SHP77 treated with DMSO at 0.1 percent for 48 hours (cell line): ENCODE results near the gene LAMA4.
"Not testable (repeated sequence)": the region's sequence is repeated elsewhere in the genome, so short reads cannot be mapped to it uniquely, and the experiment has no call there.

Experiments used
- DNase-seq: peaks from one replicate; lab custom pipeline; 2025; lab: John Stamatoyannopoulos, UW

Gene LAMA4

GRCh38 chr6:112215488-112216284, 38.7 kb downstream of the LAMA4 start:
- DNase-seq: no peak

GRCh38 chr6:112214739-112215269, 39.6 kb downstream of the LAMA4 start:
- DNase-seq: peak; percentile 78

GRCh38 chr6:112210852-112211251, 43.5 kb downstream of the LAMA4 start:
- DNase-seq: no peak

- DNase-seq: no peak
These were observed 45.2 kb downstream of the LAMA4 start for GRCh38 chr6:112209131-112209530.

- DNase-seq: no peak
These were observed 46.6 kb downstream of the LAMA4 start for GRCh38 chr6:112207776-112208175.

GRCh38 chr6:112207131-112207530, 47.2 kb downstream of the LAMA4 start:
- no peak for DNase-seq

GRCh38 chr6:112206110-112206458, 48.3 kb downstream of the LAMA4 start:
- DNase-seq: no peak

GRCh38 chr6:112205427-112206109, 48.8 kb downstream of the LAMA4 start:
- DNase-seq: no peak

- no peak for DNase-seq
These were observed 50.0 kb downstream of the LAMA4 start for GRCh38 chr6:112204350-112204706.

- no peak for DNase-seq
These were observed 50.6 kb downstream of the LAMA4 start for GRCh38 chr6:112203577-112204349.

GRCh38 chr6:112202639-112203341, 51.6 kb downstream of the LAMA4 start:
- no peak for DNase-seq

- DNase-seq: not testable (repeated sequence)
These were observed 54.0 kb downstream of the LAMA4 start for GRCh38 chr6:112200185-112200914.

- DNase-seq: no peak
These were observed 55.4 kb downstream of the LAMA4 start for GRCh38 chr6:112199001-112199403.

GRCh38 chr6:112198582-112198981, 55.8 kb downstream of the LAMA4 start:
- DNase-seq: no peak

GRCh38 chr6:112197636-112198035, 56.7 kb downstream of the LAMA4 start:
- no peak for DNase-seq

GRCh38 chr6:112196306-112196705, 58.1 kb downstream of the LAMA4 start:
- DNase-seq: no peak

- no peak for DNase-seq
These were observed 59.2 kb downstream of the LAMA4 start for GRCh38 chr6:112195166-112195565.

- DNase-seq: no peak
These were observed 59.9 kb downstream of the LAMA4 start for GRCh38 chr6:112194511-112194910.

GRCh38 chr6:112193535-112194051, 60.8 kb downstream of the LAMA4 start:
- DNase-seq: no peak

GRCh38 chr6:112193117-112193516, 61.2 kb downstream of the LAMA4 start:
- DNase-seq: no peak

GRCh38 chr6:112191509-112192020, 62.8 kb downstream of the LAMA4 start:
- no peak for DNase-seq
